RWPE1 (cell line): Measurements from ENCODE around the gene RSRC2.
A peak's percentile ranks its signal among the peaks of the same experiment; 100 is the strongest.
"Not testable (repeated sequence)": the region's sequence is repeated elsewhere in the genome, so short reads cannot be mapped to it uniquely, and the experiment has no call there.

Source experiments
- CTCF ChIA-PET: fragments of 350-600 bp; sonication (Branson Sonifier 250); formaldehyde crosslinking; extraction: SDS; loops from one replicate; lab custom pipeline; 2021; lab: Yijun Ruan, JAX
- POLR2A ChIA-PET: fragments of 400-600 bp; formaldehyde crosslinking; extraction: SDS; loops from one replicate; lab custom pipeline; 2020; ENCODE audit warnings: antibody characterized with exemption; ENCODE audit not compliant: low non-redundant PET; lab: Yijun Ruan, JAX
- DNase-seq: peaks from one replicate; pipeline ENCODE4 v3.0.0; 2012; ENCODE audit warnings: low spot score
- H3K27ac ChIP-seq: fragments of 450-650 bp; 2 replicates; pipeline ENCODE4 v1.5.1; 2017
- TF ChIP-seq, protein P1 (sequence below): fragments of 450-650 bp; conservative IDR thresholded peaks from 2 replicates; pipeline ENCODE4 v1.5.1; 2017; ENCODE audit warnings: low read depth, mild to moderate bottlenecking

RSRC2 gene

GRCh38 chr12:122480753-122481152, 46.0 kb downstream of the RSRC2 start:
- CTCF ChIA-PET, result interaction anchor here (1.6 kb wide), 1 partner anchor 9 kb away, joined by 4 read pairs; no protein-coding TSS in a partner anchor
- TF ChIP-seq, protein P1, sequence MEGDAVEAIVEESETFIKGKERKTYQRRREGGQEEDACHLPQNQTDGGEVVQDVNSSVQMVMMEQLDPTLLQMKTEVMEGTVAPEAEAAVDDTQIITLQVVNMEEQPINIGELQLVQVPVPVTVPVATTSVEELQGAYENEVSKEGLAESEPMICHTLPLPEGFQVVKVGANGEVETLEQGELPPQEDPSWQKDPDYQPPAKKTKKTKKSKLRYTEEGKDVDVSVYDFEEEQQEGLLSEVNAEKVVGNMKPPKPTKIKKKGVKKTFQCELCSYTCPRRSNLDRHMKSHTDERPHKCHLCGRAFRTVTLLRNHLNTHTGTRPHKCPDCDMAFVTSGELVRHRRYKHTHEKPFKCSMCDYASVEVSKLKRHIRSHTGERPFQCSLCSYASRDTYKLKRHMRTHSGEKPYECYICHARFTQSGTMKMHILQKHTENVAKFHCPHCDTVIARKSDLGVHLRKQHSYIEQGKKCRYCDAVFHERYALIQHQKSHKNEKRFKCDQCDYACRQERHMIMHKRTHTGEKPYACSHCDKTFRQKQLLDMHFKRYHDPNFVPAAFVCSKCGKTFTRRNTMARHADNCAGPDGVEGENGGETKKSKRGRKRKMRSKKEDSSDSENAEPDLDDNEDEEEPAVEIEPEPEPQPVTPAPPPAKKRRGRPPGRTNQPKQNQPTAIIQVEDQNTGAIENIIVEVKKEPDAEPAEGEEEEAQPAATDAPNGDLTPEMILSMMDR, result no peak
- no peak overlapping the region for H3K27ac ChIP-seq
- DNase-seq, result no peak
- POLR2A ChIA-PET, result interaction anchor here (1.0 kb wide), 1 partner anchor 20 kb away, joined by 3 read pairs; the partner anchor contains the start of gene ZCCHC8

- peak overlapping the region; percentile 61 for H3K27ac ChIP-seq
- ChIA-PET CTCF (interaction anchor here (0.6 to 2.1 kb wide), 4 partner anchors 18 to 108 kb away, joined by 3 to 18 read pairs (median 4); no protein-coding TSS in a partner anchor), POLR2A (interaction anchor here (0.9 kb wide), 1 partner anchor 74 kb away, joined by 4 read pairs; no protein-coding TSS in a partner anchor)
Measured at GRCh38 chr12:122474324-122474716, 52.4 kb downstream of the RSRC2 start.

GRCh38 chr12:122473543-122474323, 53.0 kb downstream of the RSRC2 start:
- peak; percentile 49 for DNase-seq
- TF ChIP-seq, protein P1, result no peak
- peak overlapping the region; percentile 61 for H3K27ac ChIP-seq
- ChIA-PET POLR2A (interaction anchor here (0.9 kb wide), 1 partner anchor 74 kb away, joined by 4 read pairs; no protein-coding TSS in a partner anchor), CTCF (interaction anchor here (0.8 to 2.1 kb wide), 4 partner anchors 19 to 139 kb away, joined by 3 to 18 read pairs (median 4); no protein-coding TSS in a partner anchor)

More at GRCh38 chr12:122474324-122474716, 52.4 kb downstream of the RSRC2 start:
- DNase-seq, result no peak
- TF ChIP-seq, protein P1, result no peak

- DNase-seq, result peak; percentile 46
- ChIA-PET CTCF (interaction anchor here (0.5 to 1.9 kb wide), 15 partner anchors 10 to 1317 kb away, joined by 3 to 36 read pairs (median 4); partner anchors contain the start of gene CLIP1), POLR2A (no interaction called here)
- peak overlapping the region; percentile 34 for H3K27ac ChIP-seq
- TF ChIP-seq, protein P1, result peak; percentile 84
Measured at GRCh38 chr12:122471324-122472226, 55.2 kb downstream of the RSRC2 start.

- POLR2A ChIA-PET, DNase-seq: not testable (repeated sequence)
- peak overlapping the region; percentile 65 for H3K27ac ChIP-seq
- CTCF ChIA-PET, result interaction anchor here (0.6 to 1.9 kb wide), 2 partner anchors 56 to 71 kb away, joined by 3 to 36 read pairs; partner anchors contain the start of gene RSRC2
Measured at GRCh38 chr12:122470576-122470975, 56.2 kb downstream of the RSRC2 start.

- POLR2A ChIA-PET, DNase-seq: not testable (repeated sequence)
- CTCF ChIA-PET, result interaction anchor here (0.5 to 1.6 kb wide), 2 partner anchors 22 to 70 kb away, joined by 4 read pairs; no protein-coding TSS in a partner anchor
- peak overlapping the region; percentile 65 for H3K27ac ChIP-seq
Measured at GRCh38 chr12:122469856-122470255, 56.9 kb downstream of the RSRC2 start.

DNA sequence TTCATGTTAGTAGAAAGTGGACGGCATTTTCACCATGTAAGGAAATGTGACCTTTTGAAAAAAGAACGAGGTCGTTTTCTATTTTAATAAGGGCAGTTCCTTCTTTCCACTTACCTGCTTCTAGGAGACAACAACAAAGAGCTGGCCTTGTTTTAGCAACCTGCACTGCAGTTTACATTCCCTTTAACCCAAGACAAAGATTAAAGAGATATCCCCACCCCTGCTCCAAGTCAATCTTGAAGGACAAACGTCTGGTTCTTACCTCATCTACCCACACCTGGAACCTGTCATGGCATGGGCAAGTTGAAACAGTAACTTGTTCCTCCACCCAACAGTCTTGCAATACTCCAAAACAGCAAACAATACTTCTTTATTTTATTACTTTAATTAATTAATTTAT, 58.8 kb downstream of the RSRC2 start:
- CTCF ChIA-PET, result no interaction called here
- TF ChIP-seq, protein P1, result no peak
- DNase-seq, result peak; percentile 70
- POLR2A ChIA-PET, result no interaction called here
- peak overlapping the region; percentile 75 for H3K27ac ChIP-seq

GRCh38 chr12:122464317-122465042, 62.3 kb downstream of the RSRC2 start:
- CTCF ChIA-PET, result interaction anchor here (0.6 to 0.7 kb wide), 2 partner anchors 33 to 1129 kb away, joined by 3 to 4 read pairs; no protein-coding TSS in a partner anchor
- POLR2A ChIA-PET, result not testable (repeated sequence)
- peak; percentile 95 for DNase-seq
- peak overlapping the region; percentile 91 for H3K27ac ChIP-seq
